ENCODE measurements around the gene PATE2. TPM values are rescaled to one million over a fixed set of nuclear protein-coding genes. Genes with fewer than 3 reads are reported as not detected.

The PATE2 gene
- total RNA-seq (2014; rRNA removed; shearing (Covaris generic)), result not detected in 2 replicates
- polyA plus RNA-seq (2016; fragmentation: Nextera tagmentation; extraction: Ambion mirVana), result not detected in 2 replicates

DNA sequence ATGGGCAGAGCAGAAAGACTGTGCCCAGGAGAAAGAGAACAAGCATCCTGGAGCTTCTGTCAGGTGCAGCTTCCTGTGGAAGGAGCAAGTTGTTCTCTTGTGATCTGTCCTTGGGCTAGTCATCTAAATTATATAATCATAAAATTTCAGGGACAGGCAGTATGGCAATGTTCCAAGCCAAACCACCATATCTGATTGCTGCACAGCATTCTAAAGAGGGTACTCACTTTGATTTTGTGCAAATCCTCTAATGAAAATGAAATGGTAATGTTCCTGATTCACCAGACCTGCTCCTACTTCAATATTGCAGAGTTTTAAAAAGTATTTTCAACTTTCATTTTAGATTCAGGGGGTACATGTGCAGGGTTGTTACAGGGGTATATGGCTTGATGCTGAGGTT lies at the start of gene PATE2:
Gene PATE2, minus strand, starts transcription at position 101 of the 400 bp plus-strand sequence. Its CDS starts 55 bp downstream, at position 46.
- Histone ChIP-seq H3K36me3 (ENCODE audit: low read depth) (no peaks in the 10 kb centered on the region), H3K4me2 (ENCODE audit: unreplicated experiment) (no peak within 1 kb of the TSS), H2AFZ (peak within 1 kb of the TSS; percentile 28; the same call in 1 of the 2 replicates), H3K4me1 (ENCODE audit: insufficient read depth) (peaks cover 16% of the 10 kb centered on the region), H3K27me3 (replicated peaks; ENCODE audit: insufficient read depth) (no peaks in the 10 kb centered on the region), H3K27ac (no peak within 1 kb of the TSS), H3K9ac (no peak within 1 kb of the TSS), H3K9me2 (ENCODE audit: insufficient read depth) (no peaks in the 10 kb centered on the region), H3K4me3 (no peak within 1 kb of the TSS), H3F3A (ENCODE audit: insufficient read depth) (no peaks in the 10 kb centered on the region), H3K79me2 (ENCODE audit: insufficient read depth) (no peaks in the 10 kb centered on the region), H4K20me1 (ENCODE audit: insufficient read depth) (no peaks in the 10 kb centered on the region), H3K9me3 (ENCODE audit: low read depth) (no peaks in the 10 kb centered on the region)
- DNase-seq, result no peak
- in situ Hi-C loops (cut with MboI), result no loop called here
- TF ChIP-seq EZH2 (IDR thresholded peaks at IDR 0.05; ENCODE audit: insufficient read depth, poor library complexity, severe bottlenecking) (no peak), EZH2phosphoT487 (IDR thresholded peaks at IDR 0.05; ENCODE audit: insufficient read depth, low read depth) (no peak)

DNA sequence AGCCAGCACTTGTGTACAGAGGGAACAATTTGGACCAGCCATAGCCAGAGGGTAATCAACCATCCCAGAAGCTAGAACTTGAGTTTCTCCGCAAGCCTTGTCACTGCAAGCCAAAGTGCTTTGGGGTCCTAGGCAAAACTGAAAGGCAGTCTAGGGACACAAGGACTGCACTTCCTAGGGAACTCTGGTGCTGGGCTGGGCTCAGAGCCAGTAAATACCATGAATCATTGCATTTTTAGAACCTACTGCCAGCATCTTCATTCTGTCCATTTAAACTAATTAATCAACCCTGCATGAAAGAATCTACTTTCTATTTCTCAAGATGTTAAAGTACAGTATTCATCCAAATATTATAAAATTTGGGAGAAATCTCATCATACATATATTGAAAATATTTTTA lies 29.3 kb upstream of the PATE2 start:
- Histone ChIP-seq H3K27me3 (replicated peaks; ENCODE audit: insufficient read depth) (no peaks in the 10 kb centered on the region), H3K36me3 (ENCODE audit: low read depth) (no peaks in the 10 kb centered on the region), H3K4me2 (ENCODE audit: unreplicated experiment) (no peak overlapping the region), H3K4me1 (ENCODE audit: insufficient read depth) (no peaks in the 10 kb centered on the region), H3F3A (ENCODE audit: insufficient read depth) (no peaks in the 10 kb centered on the region), H3K9me2 (ENCODE audit: insufficient read depth) (no peaks in the 10 kb centered on the region), H3K9ac (no peak overlapping the region), H3K79me2 (ENCODE audit: insufficient read depth) (no peaks in the 10 kb centered on the region), H3K9me3 (ENCODE audit: low read depth) (no peaks in the 10 kb centered on the region), H3K4me3 (no peak overlapping the region), H4K20me1 (ENCODE audit: insufficient read depth) (no peaks in the 10 kb centered on the region), H2AFZ (no peak overlapping the region), H3K27ac (no peak overlapping the region)
- in situ Hi-C loops (cut with MboI), result no loop called here
- 93 to 100% methylated on average over 1 of the region's 1 CpG for WGBS, 2 experiments (ENCODE audit: low coverage in 1 of 2, low lambda C conversion rate in 2 of 2, missing lambda C conversion rate in 2 of 2)
- DNase-seq, result peak; percentile 36
- TF ChIP-seq EZH2phosphoT487 (IDR thresholded peaks at IDR 0.05; ENCODE audit: insufficient read depth, low read depth) (no peak), EZH2 (IDR thresholded peaks at IDR 0.05; ENCODE audit: insufficient read depth, poor library complexity, severe bottlenecking) (no peak)

DNA sequence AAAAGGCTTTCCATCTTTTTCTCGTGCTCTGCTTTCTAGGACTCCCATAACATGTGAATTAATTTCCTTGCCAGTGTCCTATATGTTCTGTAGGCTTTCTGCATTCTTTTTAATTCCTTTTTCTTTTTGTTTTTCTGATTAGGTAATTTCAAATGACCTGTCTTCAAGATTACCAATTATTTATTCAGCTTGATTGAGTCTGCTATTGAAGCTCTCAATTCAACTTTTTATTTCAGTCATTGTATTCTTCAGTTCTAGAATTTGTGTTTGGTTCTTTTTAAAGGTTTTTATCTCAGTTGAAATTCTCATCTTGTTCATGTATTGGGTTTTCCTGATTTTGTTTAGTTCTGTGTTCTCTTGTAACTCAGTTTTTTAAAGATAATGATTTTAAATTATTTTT lies 23.8 kb upstream of the PATE2 start:
- Histone ChIP-seq H3K9ac (no peak overlapping the region), H3K79me2 (ENCODE audit: insufficient read depth) (no peaks in the 10 kb centered on the region), H2AFZ (no peak overlapping the region), H3K4me3 (no peak overlapping the region), H3K27ac (no peak overlapping the region), H3K9me2 (ENCODE audit: insufficient read depth) (no peaks in the 10 kb centered on the region), H3K36me3 (ENCODE audit: low read depth) (no peaks in the 10 kb centered on the region), H4K20me1 (ENCODE audit: insufficient read depth) (no peaks in the 10 kb centered on the region), H3K9me3 (ENCODE audit: low read depth) (peaks cover 7% of the 10 kb centered on the region), H3K27me3 (replicated peaks; ENCODE audit: insufficient read depth) (no peaks in the 10 kb centered on the region), H3K4me2 (ENCODE audit: unreplicated experiment) (no peak overlapping the region), H3K4me1 (ENCODE audit: insufficient read depth) (no peaks in the 10 kb centered on the region), H3F3A (ENCODE audit: insufficient read depth) (no peaks in the 10 kb centered on the region)
- in situ Hi-C loops (cut with MboI), result no loop called here
- 22 to 53% methylated on average over 1 of the region's 1 CpG for WGBS, 2 experiments (ENCODE audit: low coverage in 1 of 2, low lambda C conversion rate in 2 of 2, missing lambda C conversion rate in 2 of 2)
- no peak for DNase-seq
- no peak for TF ChIP-seq EZH2 (IDR thresholded peaks at IDR 0.05; ENCODE audit: insufficient read depth, poor library complexity, severe bottlenecking)
- no peak for TF ChIP-seq EZH2phosphoT487 (IDR thresholded peaks at IDR 0.05; ENCODE audit: insufficient read depth, low read depth)

DNA sequence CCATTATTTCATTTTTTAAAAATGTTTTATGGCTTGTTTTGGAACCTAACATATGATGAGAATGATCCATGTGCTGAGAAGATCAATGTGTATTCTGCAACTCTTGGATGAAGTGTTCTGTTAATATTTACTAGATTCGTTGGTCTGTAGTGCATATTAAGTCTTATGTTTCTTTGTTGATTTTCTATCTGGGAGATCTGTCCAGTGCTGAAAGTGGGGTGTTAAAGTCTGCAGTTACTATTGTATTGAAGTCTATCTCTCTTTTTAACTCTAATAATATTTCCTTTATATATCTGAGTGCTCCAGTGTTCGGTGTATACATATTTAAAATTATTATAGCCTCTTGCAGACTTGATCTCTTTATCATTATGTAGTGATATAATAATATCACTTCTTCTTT lies 21.2 kb upstream of the PATE2 start:
- Histone ChIP-seq H3K36me3 (ENCODE audit: low read depth) (no peaks in the 10 kb centered on the region), H4K20me1 (ENCODE audit: insufficient read depth) (no peaks in the 10 kb centered on the region), H2AFZ (no peak overlapping the region), H3K9ac (no peak overlapping the region), H3K27me3 (replicated peaks; ENCODE audit: insufficient read depth) (no peaks in the 10 kb centered on the region), H3K4me3 (no peak overlapping the region), H3K79me2 (ENCODE audit: insufficient read depth) (no peaks in the 10 kb centered on the region), H3K4me2 (ENCODE audit: unreplicated experiment) (no peak overlapping the region), H3K4me1 (ENCODE audit: insufficient read depth) (no peaks in the 10 kb centered on the region), H3F3A (ENCODE audit: insufficient read depth) (no peaks in the 10 kb centered on the region), H3K9me2 (ENCODE audit: insufficient read depth) (no peaks in the 10 kb centered on the region), H3K9me3 (ENCODE audit: low read depth) (peaks cover 10% of the 10 kb centered on the region), H3K27ac (no peak overlapping the region)
- in situ Hi-C loops (cut with MboI), result no loop called here
- DNase-seq, result no peak
- 2% methylated on average over 2 of the region's 2 CpGs for WGBS, 2 experiments (ENCODE audit: low coverage in 1 of 2, low lambda C conversion rate in 2 of 2, missing lambda C conversion rate in 2 of 2)
- TF ChIP-seq EZH2 (IDR thresholded peaks at IDR 0.05; ENCODE audit: insufficient read depth, poor library complexity, severe bottlenecking) (no peak), EZH2phosphoT487 (IDR thresholded peaks at IDR 0.05; ENCODE audit: insufficient read depth, low read depth) (no peak)

DNA sequence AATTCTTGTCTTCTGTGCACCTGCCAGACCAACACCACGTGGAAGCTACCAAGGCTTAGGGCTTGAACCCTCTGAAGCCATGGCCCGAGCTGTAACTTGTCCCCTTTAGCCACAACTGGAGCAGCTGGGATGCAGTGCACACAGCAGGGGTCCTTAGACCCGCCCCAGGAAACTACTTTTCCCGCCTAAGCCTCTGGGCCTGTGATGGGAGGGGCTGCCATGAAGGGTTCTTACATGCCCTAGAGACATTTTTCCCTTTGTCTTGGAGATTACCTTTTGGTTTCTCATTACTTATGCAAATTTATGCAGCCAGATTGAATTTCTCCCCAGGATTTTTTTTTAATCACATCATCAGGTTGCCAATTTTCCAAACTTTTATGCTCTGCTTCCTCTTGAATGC lies 19.0 kb upstream of the PATE2 start:
- Histone ChIP-seq H3K9me2 (ENCODE audit: insufficient read depth) (no peaks in the 10 kb centered on the region), H3K9me3 (ENCODE audit: low read depth) (peaks cover 14% of the 10 kb centered on the region), H4K20me1 (ENCODE audit: insufficient read depth) (no peaks in the 10 kb centered on the region), H3F3A (ENCODE audit: insufficient read depth) (no peaks in the 10 kb centered on the region), H3K79me2 (ENCODE audit: insufficient read depth) (no peaks in the 10 kb centered on the region), H2AFZ (no peak overlapping the region), H3K4me3 (no peak overlapping the region), H3K27me3 (replicated peaks; ENCODE audit: insufficient read depth) (no peaks in the 10 kb centered on the region), H3K36me3 (ENCODE audit: low read depth) (no peaks in the 10 kb centered on the region), H3K27ac (no peak overlapping the region), H3K9ac (no peak overlapping the region), H3K4me1 (ENCODE audit: insufficient read depth) (no peaks in the 10 kb centered on the region), H3K4me2 (ENCODE audit: unreplicated experiment) (no peak overlapping the region)
- no peak for TF ChIP-seq EZH2 (IDR thresholded peaks at IDR 0.05; ENCODE audit: insufficient read depth, poor library complexity, severe bottlenecking)
- TF ChIP-seq EZH2phosphoT487 (IDR thresholded peaks at IDR 0.05; ENCODE audit: insufficient read depth, low read depth), result no peak
- 0 to 1% methylated on average over 4 of the region's 4 CpGs for WGBS, 2 experiments (ENCODE audit: low coverage in 1 of 2, low lambda C conversion rate in 2 of 2, missing lambda C conversion rate in 2 of 2)
- in situ Hi-C loops (cut with MboI), result no loop called here
- DNase-seq, result no peak
